AG20443 (cell line): ENCODE data around the gene CCL23.
"Not testable (repeated sequence)": the region's sequence is repeated elsewhere in the genome, so short reads cannot be mapped to it uniquely, and the experiment has no call there.

Experiments used
- DNase-seq: peaks from one replicate; pipeline ENCODE4 v3.0.0; 2012; ENCODE audit warnings: low spot score, mixed read lengths

The CCL23 gene, protein sequence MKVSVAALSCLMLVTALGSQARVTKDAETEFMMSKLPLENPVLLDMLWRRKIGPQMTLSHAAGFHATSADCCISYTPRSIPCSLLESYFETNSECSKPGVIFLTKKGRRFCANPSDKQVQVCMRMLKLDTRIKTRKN

DNA sequence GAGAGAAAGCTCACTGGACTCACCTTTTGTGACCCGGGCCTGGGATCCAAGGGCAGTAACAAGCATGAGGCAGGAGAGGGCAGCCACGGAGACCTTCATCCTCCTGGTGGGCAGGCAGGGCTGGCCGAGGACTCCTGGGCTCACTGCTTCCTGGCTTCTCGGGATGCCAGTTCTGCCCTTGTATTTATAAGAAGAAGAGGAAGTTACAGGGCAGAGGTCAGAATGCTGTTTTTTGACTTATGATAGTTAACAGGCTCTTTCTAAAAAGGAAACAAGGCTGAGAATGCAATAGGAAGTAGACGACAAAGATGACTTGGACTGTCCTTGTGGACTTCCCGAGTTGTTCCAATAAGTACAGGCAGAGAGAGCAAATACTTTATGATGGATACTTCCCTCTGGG is at the start of gene CCL23:
CCL23 (minus strand) TSS at position 174 of the 400 bp plus-strand sequence; CDS start at position 99, 75 bp downstream.
- no peak for DNase-seq

DNA sequence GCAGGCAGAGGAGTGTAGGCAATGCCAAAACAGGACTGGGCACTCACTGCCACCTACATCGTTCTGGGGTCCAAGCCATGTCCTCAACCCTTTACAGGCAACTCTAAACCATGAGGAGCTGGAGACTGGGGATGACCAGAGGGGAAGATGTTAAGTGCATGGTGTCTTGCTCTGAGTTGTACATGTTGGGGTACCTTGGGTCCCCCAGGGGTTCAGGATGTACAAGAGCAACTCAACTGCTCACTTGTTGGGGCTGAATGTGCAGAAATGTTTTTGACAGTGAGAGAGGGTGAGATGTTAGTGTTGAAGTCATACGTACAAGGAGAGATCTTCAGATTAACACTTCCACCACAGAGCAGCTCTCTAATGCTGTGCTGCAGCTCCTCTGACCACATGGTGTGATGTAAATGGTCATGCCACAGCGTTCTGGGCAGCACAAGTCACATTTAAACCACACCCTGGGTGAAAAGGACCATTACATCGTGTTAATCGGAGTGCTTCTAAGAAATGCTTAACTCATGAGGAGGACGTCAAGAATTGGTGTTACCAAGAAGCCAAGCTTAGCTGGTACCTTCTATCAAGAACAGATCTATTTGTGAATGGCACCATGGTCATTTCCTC is 48.7 kb upstream of the CCL23 start:
- no peak for DNase-seq

DNA sequence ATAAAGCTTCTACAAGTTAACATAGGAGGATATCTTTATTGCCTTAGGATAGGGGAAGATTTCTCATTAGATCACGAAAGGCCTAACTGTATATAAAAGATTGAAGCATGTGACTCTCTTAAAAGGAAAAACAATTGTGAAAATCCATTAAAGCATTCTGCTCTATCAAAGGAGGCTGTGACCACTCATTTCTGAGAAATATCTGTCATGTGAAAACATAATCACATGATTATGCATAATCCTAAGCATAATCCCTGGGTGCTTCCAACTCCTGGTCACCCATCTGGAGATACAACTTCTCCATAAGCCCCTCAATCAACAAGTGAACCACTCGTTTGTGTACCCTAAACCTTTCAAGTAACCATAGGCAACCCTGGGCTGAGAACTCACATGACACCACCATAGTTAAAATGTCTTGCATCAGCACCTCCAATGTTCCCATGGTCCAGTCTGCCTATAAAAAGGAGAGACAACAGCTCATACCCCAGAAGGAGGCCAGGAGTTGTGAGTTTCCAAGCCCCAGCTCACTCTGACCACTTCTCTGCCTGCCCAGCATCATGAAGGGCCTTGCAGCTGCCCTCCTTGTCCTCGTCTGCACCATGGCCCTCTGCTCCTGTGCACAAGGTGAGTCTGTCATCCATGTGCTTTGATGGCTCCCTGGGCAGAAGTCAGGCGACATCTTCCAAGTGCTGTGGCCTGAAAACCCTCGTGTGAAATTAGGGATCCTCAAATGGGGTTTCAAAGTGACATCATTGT is 46.2 kb upstream of the CCL23 start, which contains the start of gene CCL18:
CCL18 (plus strand) TSS at position 487 of the 756 bp plus-strand sequence; CDS start at position 558, 71 bp downstream.
- DNase-seq, result no peak

DNA sequence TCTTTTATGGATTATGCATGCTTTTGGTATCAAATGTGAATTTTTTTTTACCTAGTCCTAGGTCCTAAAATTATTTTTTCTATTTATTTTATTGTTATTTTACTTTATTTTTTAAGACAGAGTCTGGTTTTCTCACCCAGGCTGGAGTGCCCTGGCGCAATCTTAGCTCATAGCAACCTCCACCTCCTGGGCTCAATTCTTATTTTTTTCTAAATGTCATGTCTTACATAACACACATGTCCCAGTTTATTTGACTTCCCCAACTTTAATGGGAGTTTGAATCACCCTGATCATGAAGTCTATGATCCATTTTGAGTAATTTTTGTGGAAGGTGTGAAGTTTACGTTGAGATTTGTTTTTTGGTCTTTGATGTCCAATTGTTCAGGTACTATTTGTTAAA is 43.0 kb upstream of the CCL23 start:
- DNase-seq, result no peak

DNA sequence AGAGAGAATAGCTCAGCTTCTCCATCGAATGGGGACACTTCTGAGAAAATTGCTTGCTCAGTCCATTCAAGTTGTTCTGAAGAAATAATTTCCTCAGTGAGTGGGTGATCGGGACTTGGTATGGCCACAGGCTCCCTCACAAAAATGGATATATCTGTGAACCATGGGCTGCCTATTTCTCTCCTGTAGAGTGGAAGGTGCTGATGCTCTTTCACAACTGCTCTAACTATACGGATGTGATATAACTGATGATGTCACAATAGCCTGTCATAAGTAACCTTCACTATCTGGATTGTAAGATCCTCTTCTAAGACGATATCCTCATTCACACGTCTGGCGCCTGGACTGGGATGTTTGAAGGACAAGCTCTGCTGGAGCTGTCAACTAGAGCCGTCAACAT is 41.6 kb upstream of the CCL23 start:
- DNase-seq, result no peak

DNA sequence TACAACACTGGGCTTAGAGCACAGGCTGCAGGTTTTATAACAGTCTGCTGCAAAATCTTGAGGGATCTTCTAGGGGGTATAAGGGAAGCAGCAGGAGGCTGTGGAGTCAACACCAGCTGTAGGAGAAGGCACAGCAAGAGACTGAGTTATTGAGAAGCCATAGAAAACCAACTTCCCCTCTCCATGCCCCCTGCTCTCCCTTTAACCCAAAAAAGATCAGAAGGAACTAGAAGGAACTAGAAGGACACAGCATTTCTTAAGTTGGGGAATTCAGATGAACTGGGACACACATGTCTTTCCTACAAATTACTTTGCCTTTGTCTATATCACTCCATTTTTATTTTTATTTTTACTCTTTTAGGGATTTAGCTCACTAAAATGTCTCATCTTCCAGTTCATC is 40.1 kb upstream of the CCL23 start:
- DNase-seq, result no peak

DNA sequence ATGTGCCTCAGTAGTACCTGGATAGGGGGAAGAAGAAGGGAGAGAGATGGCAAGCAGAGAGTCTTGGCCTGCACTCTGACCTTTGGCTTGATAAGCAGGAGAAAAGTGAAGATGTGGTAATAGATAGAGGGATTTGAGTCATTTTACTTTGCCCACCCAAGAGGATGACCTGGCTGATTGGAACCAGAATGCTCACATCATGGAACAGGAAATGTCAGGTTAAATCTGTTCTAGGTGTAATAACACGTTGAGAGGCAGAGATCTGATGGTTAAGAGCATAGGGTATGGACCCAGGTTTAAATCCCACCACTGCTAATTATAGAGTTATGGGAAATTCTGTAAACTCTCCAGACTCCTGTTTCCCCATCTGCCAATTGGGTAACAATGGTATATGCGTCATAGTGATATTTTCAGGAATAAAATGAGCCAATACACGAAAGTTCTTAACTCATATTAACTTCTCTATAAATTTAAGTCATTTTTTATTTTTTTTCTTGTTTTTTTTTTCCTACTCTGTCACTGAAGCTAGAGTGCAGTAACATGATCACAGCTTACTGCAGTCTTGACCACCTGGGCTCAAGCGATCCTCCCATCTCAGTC is 38.2 kb upstream of the CCL23 start:
- no peak for DNase-seq

DNA sequence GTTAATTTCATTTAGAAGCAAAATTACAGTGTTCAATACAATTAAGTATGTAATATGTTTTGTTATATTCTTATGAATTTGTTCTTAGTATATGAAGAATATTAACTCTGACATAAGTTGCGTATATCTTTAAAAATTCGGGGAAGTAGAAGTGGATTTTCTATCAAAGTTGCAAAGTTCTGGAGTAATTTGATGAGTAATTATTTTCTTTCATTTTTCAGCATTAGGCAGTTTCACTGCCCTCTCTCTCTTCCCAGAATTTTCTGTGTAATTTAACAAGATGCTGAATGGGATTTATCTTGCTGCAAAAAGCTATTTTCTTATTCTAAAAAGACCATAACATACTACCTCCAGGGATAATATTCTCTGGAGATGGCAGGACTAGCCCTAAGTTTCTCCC is 37.4 kb upstream of the CCL23 start:
- DNase-seq, result no peak

DNA sequence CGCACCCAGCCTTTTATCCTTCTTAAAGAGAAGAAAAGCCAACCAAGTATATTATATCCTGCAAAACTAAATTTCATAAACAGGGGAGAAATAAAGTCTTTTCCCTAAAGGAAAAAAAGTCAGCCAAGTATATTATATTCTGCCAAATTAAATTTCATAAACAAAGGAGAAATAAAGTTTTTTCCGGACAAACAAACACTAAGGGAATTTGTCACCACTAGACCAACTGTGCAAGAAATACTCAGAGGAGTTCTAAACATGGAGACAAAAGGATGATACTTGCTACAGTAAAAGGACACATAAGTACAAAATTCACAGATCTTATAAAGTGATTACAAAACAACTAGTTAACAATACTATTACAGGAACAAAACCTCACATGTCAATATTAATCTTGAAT is 31.9 kb upstream of the CCL23 start:
- DNase-seq, result no peak

DNA sequence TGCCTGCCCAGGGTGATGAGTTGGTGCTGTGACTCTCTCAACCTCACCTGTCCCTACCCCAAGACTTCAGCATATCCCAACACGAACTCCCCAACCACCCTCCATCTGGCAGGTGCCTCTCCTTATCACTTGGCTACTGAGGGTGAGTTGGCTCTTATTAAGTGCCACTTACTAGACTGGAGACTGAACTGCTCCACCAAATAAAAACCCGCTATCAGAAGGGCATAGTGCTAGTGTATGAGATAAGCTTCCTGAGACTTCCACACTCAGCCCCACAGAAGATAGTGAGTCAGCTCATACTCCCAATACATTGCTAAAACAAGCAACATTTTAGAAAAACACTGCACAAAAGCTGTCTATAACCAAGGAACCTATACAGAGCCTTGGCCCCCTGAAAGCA is 30.3 kb upstream of the CCL23 start:
- DNase-seq, result no peak

DNA sequence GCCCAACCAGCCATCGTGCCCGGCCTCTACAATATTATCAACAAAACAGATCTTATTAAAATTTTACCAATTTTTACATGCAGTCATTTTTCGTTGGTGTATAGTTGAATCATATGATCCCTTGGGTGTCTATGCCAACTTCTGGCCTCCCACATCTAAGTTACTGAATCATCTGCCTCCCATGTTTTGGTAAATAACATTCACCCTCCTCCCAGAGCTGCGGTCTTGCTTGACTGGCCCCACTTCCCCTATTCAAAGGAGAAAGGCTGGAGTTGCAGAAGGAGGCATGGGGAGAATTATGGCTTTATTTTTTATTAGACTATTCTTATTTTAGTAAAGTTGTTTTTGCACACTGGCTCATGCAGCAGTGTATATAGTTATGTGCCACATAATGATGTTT is 18.5 kb upstream of the CCL23 start:
- DNase-seq, result no peak

DNA sequence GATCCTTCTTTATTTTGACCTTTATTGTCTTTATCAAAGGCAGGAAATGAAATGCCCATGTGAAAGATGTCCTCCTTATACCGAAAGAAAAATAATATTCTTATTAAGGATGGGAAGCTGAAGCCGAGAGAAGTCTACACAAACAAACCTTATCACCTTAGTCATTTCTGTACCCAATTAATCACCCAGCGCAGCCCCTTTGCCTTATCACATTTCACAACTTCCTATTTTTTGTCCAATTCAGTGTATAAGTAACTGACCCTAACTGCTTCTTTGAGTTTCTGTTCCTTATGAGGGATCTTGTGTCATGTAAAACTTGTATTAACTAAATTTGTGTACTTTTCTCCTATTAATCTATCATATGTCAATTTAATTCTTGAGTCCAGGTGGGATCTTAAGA is 16.4 kb upstream of the CCL23 start:
- DNase-seq, result no peak

DNA sequence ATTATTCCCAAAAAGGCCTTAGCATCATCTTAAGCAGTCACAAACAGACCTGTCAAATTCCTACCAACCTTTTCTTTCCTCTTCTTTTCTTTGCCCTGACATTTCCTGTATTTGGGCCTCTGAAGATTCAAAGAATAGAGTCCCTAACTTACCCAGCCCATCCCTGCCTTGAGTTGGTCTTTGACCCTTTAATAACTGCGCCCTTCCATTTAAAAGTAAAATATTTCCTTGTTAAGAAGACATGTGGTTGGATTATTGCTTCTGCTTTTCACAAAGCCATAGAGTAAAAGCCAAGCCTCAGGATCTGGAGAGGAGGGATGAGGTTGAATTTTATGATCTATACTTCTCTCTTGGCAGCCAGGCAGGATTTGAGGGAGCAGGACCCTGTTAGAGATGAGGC is 13.2 kb upstream of the CCL23 start:
- DNase-seq, result no peak

DNA sequence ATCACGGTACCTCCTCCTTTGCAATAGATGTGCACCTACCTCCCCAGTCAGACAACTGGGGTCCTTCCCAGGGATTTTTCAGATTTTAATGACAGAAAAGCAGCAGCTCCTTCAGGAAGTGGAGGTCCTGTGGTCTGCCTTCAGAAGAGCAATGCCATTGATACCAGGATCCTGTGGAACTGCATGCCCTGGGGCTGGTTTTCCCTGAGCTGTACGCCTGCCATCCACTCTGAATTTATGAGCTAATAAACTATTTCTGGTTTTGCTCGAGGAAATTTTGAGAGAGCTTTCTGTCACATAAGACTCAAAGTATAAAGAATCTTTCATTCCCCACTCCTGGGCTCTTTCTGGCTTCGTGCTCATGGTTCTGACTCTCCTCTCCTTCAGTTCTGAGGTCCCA is 10.0 kb upstream of the CCL23 start:
- DNase-seq, result no peak

DNA sequence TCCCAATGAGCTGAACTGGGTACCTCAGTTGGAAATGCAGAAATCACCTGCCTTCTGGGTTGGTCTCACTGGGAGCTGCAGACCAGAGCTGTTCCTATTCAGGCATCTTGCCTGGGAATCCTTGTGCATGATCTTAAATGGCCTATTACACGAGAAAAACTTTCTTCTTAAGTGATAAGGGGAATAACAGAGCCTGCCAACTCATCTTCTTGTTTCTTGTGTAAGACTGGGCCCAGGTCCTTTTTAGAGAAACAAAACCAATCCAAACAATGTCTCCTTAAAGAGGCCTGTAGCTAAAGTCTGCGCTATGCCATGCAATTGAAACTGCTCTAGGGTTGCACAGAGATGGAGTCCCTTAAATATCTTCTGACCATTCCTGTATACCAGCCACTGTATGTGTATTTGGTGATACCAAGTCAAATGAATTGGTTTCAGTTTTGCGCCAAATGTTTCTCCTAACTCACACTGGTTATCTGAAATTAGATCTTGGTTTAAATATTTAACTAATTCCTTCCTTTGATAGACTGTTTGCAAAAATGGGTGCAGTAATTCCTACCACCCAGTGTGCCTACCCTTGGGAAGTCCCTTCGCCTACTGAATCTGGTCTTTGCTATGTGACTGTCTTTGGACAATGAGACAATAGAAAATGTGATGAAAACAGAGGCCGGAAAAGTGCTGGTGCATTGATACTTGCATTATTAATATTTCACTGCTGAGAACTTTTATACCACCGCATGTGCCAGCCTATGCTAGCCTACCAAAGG is 6.5 kb upstream of the CCL23 start:
- no peak for DNase-seq

DNA sequence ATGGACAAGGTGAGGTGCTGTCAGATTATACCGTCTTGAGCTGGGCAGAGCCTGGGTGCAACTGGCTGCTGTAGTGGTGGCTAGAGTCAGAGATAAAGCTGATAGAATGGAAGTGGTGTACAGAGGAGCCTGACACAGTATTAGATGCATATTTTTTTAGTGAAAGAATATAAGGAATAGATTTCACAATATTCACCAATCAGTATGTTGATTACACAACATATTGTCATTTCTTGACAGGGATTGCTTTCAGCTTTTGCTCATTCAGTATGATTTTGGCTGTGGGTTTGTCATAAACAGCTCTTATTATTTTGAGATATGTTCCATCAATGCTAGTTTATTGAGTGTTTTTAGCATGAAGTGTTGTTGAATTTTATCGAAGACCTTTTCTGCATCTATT is 1.7 kb upstream of the CCL23 start:
- no peak for DNase-seq

DNA sequence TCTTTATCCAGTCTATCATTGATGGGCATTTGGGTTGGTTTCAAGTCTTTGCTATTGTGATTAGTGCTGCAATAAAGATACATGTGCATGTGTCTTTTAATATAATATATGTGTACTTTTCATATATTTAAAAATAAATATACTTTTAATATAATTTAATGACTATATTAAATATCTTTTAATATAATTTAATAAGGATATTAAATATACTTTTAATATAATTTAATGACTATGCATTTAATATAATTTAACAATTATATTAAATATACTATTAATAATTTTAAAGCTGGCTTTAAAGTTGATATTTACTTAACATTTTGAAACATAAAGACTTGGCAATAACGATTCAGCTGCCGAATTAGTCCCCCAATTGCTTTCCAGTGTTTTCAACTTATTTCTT is 1.2 kb downstream of the CCL23 start:
- no peak for DNase-seq

DNA sequence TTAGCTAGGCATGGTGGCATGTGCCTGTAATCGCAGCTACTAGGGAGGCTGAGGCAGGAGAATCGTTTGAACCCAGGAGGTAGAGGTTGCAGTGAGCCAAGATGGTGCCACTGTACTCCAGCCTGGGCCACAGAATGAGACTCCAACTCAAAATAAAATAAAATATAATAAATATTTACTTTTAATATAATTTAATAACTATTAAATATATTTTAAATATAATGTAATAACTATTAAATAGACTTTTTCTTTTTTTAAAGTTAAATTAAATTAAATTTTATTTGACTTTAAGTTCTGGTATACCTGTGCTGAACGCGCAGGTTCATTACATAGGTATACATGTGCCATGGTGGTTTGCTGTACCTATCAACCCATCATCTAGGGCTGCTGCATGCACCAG is 1.9 kb downstream of the CCL23 start:
- DNase-seq, result not testable (repeated sequence)

DNA sequence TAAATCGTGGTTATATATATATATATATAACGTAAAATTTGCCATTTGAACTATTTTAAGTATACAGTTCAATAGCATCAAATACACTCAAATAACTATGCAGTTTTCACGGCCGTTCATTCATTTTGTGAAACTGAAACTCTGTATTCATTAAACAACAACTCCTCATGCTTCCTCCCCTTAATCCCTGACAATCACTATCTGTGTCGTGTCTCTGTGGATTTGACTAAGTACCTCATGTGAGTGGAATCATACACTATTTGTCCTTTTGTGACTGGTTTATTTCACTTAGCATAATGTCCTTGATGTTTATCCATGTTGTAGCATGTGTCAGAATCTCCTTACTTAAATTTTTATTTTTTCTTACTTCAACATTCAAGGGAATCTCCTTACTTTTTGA is 2.8 kb downstream of the CCL23 start:
- DNase-seq, result no peak

DNA sequence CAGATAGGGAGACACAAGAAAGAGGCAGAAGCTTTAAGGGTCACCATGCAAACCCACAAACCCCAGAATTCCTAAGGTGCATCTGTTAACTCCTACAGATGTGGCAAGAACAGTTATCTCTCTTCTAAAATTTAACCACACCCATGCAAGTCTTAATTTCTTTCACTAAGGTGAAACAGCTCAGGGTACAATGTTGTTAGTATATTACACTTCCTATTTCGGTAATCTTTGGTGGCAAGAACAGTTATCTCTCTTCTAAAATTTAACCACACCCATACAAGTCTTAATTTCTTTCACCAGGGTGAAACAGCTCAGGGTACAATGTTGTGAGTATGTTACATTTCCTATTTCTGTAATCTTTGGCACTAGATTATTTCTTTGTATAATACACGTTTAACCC is 6.6 kb downstream of the CCL23 start:
- DNase-seq, result no peak

DNA sequence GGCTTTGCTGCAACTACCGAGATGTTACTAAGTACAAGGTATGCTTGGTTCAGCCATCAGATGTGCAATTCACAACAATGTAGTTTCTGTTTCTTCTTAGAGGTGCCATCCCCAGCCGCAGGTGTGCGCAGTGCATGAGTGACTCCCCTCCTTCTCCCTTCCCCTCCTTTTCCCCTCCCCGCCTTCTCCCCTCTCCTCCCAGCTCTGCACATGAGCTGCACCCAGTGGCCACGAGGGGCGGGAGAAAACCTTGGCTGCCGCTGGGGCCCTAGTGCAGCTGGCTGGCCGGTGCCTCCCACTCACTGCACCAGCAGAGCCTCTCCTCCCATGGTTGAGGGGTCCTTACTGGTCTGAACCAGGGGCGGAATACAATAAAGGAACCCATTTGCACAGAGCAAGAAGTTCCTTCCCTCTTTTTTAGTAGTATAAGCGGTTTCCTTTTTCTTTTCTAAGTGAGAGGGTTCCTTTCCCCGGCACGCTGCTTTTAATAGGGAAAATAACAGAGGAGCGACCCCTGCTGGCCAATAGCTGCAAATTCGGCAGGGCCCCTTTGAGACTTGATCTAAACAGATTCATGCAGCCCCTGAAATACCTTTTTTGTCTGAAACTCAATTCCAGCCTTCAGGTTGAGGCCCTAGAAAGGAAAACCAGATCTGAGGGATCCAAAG is 8.6 kb downstream of the CCL23 start:
- no peak for DNase-seq

DNA sequence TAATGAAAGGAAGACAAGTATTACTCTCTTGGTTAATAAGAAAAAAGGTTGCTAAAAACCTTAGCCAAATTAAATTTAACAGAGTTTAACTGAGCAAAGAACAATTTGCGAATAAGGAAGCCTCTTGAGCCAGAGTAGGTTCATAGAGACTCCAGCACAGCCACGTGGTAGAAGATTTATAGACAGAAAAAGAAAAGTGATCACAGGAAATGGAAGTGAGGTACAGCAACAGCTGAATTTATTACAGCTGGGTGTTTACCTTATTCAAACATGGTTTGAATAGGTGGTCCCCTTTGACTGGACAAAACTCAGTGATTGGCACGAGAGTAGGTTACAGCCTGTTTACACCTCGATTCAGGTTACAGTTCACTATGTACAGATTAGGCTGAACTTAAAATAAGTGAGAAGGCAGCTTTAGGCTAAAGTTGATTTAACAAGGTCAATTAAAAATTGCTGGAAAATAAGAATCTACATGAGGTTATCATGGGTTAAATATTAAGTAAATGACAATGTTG is 13.1 kb downstream of the CCL23 start:
- DNase-seq, result no peak
